ENCODE measurements around the gene ORMDL3. TPM values are rescaled to one million over a fixed set of nuclear protein-coding genes. Genes with fewer than 3 reads are reported as not detected.
"Not testable (repeated sequence)": the region's sequence is repeated elsewhere in the genome, so short reads cannot be mapped to it uniquely, and the experiment has no call there.

Gene ORMDL3
- total and polyA plus RNA-seq, 8 donors = 47.6 to 107 (median 82.7) TPM

GRCh38 chr17:39908789-39909352 lies 18.5 kb downstream of the ORMDL3 start:
- Histone ChIP-seq H3K4me1 (no peaks in the 10 kb centered on the region), H3K27me3 (no peaks in the 10 kb centered on the region), H3K4me3 (no peak overlapping the region), H3K9me3 (no peaks in the 10 kb centered on the region), H3K36me3 (peaks cover 0 to 15% of the 10 kb centered on the region in 2 donors), H3K27ac (no peak overlapping the region)
- intact Hi-C loops (cut with DNase I) = no loop called here
- no peak for DNase-seq
- ATAC-seq = no peak
- TF ChIP-seq CTCF (IDR thresholded peaks at IDR 0.05) = no peak

- Histone ChIP-seq H3K9me3 (no peaks in the 10 kb centered on the region), H3K4me3 (no peak overlapping the region), H3K36me3 (peaks cover 0 to 8% of the 10 kb centered on the region in 2 donors), H3K27ac (no peak overlapping the region), H3K27me3 (no peaks in the 10 kb centered on the region), H3K4me1 (no peaks in the 10 kb centered on the region)
- no peak for TF ChIP-seq CTCF (IDR thresholded peaks at IDR 0.05)
- intact Hi-C loops (cut with DNase I) = no loop called here
- DNase-seq (no peak), ATAC-seq (no peak)
Observed at GRCh38 chr17:39904990-39905288, 22.5 kb downstream of the ORMDL3 start.

- Histone ChIP-seq H3K9me3 (no peaks in the 10 kb centered on the region), H3K27me3 (no peaks in the 10 kb centered on the region), H3K27ac (no peak overlapping the region), H3K4me3 (no peak overlapping the region), H3K36me3 (no peaks in the 10 kb centered on the region), H3K4me1 (no peaks in the 10 kb centered on the region)
- intact Hi-C loops (cut with DNase I) = no loop called here
- TF ChIP-seq CTCF (IDR thresholded peaks at IDR 0.05) = no peak
- ATAC-seq (no peak), DNase-seq (no peak)
Observed at GRCh38 chr17:39903158-39903884, 24.1 kb downstream of the ORMDL3 start.

GRCh38 chr17:39902027-39902426 lies 25.4 kb downstream of the ORMDL3 start:
- H3K36me3 ChIP-seq; H3K4me3 ChIP-seq; H3K9me3 ChIP-seq; H3K4me1 ChIP-seq; ATAC-seq; H3K27me3 ChIP-seq; DNase-seq; H3K27ac ChIP-seq; intact Hi-C loops (cut with DNase I): not testable (repeated sequence)

DNA sequence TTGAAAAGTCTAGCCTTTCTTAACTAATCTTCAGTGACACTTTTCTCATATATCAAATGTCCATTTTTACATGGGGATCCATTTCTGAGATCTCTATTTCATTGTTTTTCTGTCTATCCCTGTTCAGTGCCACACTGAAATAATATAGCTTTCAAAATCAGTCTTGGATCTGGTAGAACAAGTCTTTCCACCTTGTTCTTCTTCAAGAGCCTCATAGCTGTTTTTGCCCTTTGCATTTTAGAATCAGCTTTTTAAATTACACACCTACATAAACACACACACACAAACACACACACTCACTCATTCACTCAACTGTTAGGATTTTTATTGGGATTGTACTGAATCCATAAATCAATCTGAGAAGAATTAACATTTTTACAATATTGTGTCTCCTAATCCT lies 28.2 kb downstream of the ORMDL3 start:
- DNase-seq (peak in 2 of 4 donors; percentile 4 to 51), ATAC-seq (peak; percentile 57)
- intact Hi-C loops (cut with DNase I) = no loop called here
- TF ChIP-seq CTCF (IDR thresholded peaks at IDR 0.05) = no peak
- no peaks in the 10 kb centered on the region for H3K4me1 ChIP-seq
- no peaks in the 10 kb centered on the region for H3K36me3 ChIP-seq
- no peaks in the 10 kb centered on the region for H3K9me3 ChIP-seq
- H3K27ac ChIP-seq = no peak overlapping the region
- no peak overlapping the region for H3K4me3 ChIP-seq
- no peaks in the 10 kb centered on the region for H3K27me3 ChIP-seq

GRCh38 chr17:39898088-39898487 lies 29.3 kb downstream of the ORMDL3 start:
- intact Hi-C loops (cut with DNase I) = no loop called here
- Histone ChIP-seq H3K4me1 (no peaks in the 10 kb centered on the region), H3K27me3 (no peaks in the 10 kb centered on the region), H3K9me3 (no peaks in the 10 kb centered on the region), H3K4me3 (no peak overlapping the region), H3K36me3 (no peaks in the 10 kb centered on the region), H3K27ac (no peak overlapping the region)
- ATAC-seq (no peak), DNase-seq (no peak)
- no peak for TF ChIP-seq CTCF (IDR thresholded peaks at IDR 0.05)

All from left lung (tissue), 10 donors.